Activated T-helper 17 cell treated with anti-CD3 and anti-CD28 coated beads, Interleukin-2, amount 50 U/mL, for 72 hours (primary cell): ENCODE results near the gene DGKG. TPM values are rescaled to one million over a fixed set of nuclear protein-coding genes. Genes with fewer than 3 reads are reported as not detected.

Source experiments
- ATAC-seq: fragments of 150-1000 bp; cut with Tn5 transposase; replicated peaks from 2 replicates; pipeline ENCODE4 v1.10.0; 2021; ENCODE audit warnings: mild to moderate bottlenecking, moderate library complexity
- H3K27ac Mint-ChIP-seq: one replicate; pipeline ENCODE4 v1.8.0; 2022; ENCODE audit warnings: mixed read lengths
- H3K27me3 Mint-ChIP-seq: one replicate; pipeline ENCODE4 v1.8.0; 2022; ENCODE audit warnings: mixed read lengths
- H3K36me3 Mint-ChIP-seq: one replicate; pipeline ENCODE4 v1.8.0; 2022; ENCODE audit warnings: low read depth, mild to moderate bottlenecking, mixed read lengths
- H3K4me1 Mint-ChIP-seq: one replicate; pipeline ENCODE4 v1.8.0; 2022; ENCODE audit warnings: mixed read lengths
- H3K4me3 Mint-ChIP-seq: one replicate; pipeline ENCODE4 v1.8.0; 2022; ENCODE audit warnings: mild to moderate bottlenecking, mixed read lengths
- H3K9me3 Mint-ChIP-seq: one replicate; pipeline ENCODE4 v1.8.0; 2022; ENCODE audit warnings: mixed read lengths
- total RNA-seq, 2 donors: library from RNA; stranded (reverse); gene quantifications; one replicate each; pipeline ENCODE4 v1.2.3, GENCODE V29; 2022

The DGKG gene
- total RNA-seq, 2 donors from 2014 or later = 0.37 to 1.1 TPM

- no peaks in the 10 kb centered on the region for H3K36me3 Mint-ChIP-seq
- peaks cover 49% of the 10 kb centered on the region for H3K27me3 Mint-ChIP-seq
- H3K4me3 Mint-ChIP-seq = no peak overlapping the region
- no peak overlapping the region for H3K27ac Mint-ChIP-seq
- no peak for ATAC-seq
- no peaks in the 10 kb centered on the region for H3K9me3 Mint-ChIP-seq
- H3K4me1 Mint-ChIP-seq = no peaks in the 10 kb centered on the region
Observed at GRCh38 chr3:186359078-186359477, 3.0 kb downstream of the DGKG start.

DNA sequence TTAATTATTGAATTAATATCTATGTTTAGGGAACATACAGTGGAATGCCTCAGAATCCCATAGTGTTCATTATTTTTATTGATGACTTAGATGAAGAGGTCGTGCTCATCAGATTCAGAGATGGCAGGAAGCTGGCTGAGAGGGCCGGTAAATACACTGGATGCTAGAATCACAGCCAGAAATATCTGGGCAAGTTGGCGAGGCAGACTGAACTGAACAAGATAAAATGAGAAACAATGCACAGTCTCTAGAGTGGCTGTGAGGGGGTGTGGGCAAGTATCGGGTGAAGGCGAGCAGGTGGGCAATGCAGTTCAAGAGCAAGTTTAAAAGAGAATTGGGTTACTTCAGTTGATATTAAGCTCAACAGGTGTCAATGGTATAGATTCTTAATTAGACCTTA lies 5.9 kb downstream of the DGKG start:
- Mint-ChIP-seq H3K9me3 (no peaks in the 10 kb centered on the region), H3K4me1 (no peaks in the 10 kb centered on the region), H3K27ac (no peak overlapping the region), H3K4me3 (no peak overlapping the region), H3K36me3 (no peaks in the 10 kb centered on the region), H3K27me3 (peaks cover 38% of the 10 kb centered on the region)
- no peak for ATAC-seq

GRCh38 chr3:186354100-186354499 lies 7.9 kb downstream of the DGKG start:
- no peaks in the 10 kb centered on the region for H3K9me3 Mint-ChIP-seq
- no peaks in the 10 kb centered on the region for H3K36me3 Mint-ChIP-seq
- H3K27me3 Mint-ChIP-seq = peaks cover 31% of the 10 kb centered on the region
- ATAC-seq = no peak
- no peak overlapping the region for H3K4me3 Mint-ChIP-seq
- H3K27ac Mint-ChIP-seq = no peak overlapping the region
- H3K4me1 Mint-ChIP-seq = no peaks in the 10 kb centered on the region

DNA sequence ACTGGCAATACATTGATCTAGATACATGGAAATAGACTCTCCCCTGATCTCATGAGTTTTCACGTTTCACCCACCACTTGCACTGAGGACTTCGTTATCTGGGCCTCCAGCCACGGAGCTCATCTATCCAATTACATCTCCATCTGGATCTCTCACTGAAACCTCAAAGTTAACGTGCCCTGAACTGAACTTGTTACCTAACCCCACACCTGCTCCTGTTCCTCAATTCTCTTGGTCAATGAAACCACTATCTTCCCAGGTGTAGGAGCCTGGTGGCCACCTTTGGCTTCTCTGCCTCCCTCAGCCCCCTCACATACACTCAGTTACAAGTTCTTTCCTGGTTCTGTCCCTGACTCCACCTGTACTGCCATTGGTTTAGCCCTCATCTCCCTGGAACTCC lies 9.7 kb downstream of the DGKG start:
- Mint-ChIP-seq H3K27me3 (peaks cover 24% of the 10 kb centered on the region), H3K27ac (peak overlapping the region; percentile 49), H3K4me3 (no peak overlapping the region), H3K36me3 (no peaks in the 10 kb centered on the region), H3K4me1 (no peaks in the 10 kb centered on the region), H3K9me3 (no peaks in the 10 kb centered on the region)
- no peak for ATAC-seq

- peaks cover 6% of the 10 kb centered on the region for H3K9me3 Mint-ChIP-seq
- no peaks in the 10 kb centered on the region for H3K4me1 Mint-ChIP-seq
- no peak overlapping the region for H3K4me3 Mint-ChIP-seq
- H3K27me3 Mint-ChIP-seq = peaks cover 9% of the 10 kb centered on the region
- no peak for ATAC-seq
- H3K27ac Mint-ChIP-seq = no peak overlapping the region
- no peaks in the 10 kb centered on the region for H3K36me3 Mint-ChIP-seq
Observed at GRCh38 chr3:186342197-186342596, 19.8 kb downstream of the DGKG start.

GRCh38 chr3:186340204-186340603 lies 21.8 kb downstream of the DGKG start:
- Mint-ChIP-seq H3K36me3 (no peaks in the 10 kb centered on the region), H3K4me3 (no peak overlapping the region), H3K4me1 (no peaks in the 10 kb centered on the region), H3K27me3 (peaks cover 13% of the 10 kb centered on the region), H3K9me3 (peaks cover 6% of the 10 kb centered on the region), H3K27ac (no peak overlapping the region)
- no peak for ATAC-seq

- Mint-ChIP-seq H3K4me3 (no peak overlapping the region), H3K4me1 (no peaks in the 10 kb centered on the region), H3K27ac (no peak overlapping the region), H3K9me3 (peaks cover 6% of the 10 kb centered on the region), H3K36me3 (no peaks in the 10 kb centered on the region), H3K27me3 (peaks cover 13% of the 10 kb centered on the region)
- ATAC-seq = no peak
Observed at GRCh38 chr3:186339180-186339918, 22.7 kb downstream of the DGKG start.

DNA sequence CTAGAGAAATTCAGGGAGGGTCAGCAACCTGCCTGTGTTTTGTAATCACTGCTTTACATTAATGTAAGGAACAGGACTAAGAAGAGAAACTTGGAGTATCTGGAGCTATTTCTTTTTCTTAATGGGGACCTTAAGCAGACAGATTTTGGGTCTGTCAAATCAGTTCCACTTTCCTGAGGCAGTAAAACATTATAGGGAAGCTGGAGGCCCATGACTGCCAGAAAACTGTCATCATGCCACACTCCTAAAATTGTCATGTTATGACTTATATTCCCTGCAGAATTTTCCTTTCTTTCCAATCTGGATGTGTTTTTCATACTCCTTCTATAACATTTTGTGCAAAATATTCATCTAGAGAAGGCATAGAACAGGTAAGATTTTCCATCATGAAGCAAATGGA lies 28.8 kb downstream of the DGKG start:
- Mint-ChIP-seq H3K27me3 (peaks cover 13% of the 10 kb centered on the region), H3K9me3 (no peaks in the 10 kb centered on the region), H3K4me1 (no peaks in the 10 kb centered on the region), H3K4me3 (no peak overlapping the region), H3K36me3 (no peaks in the 10 kb centered on the region), H3K27ac (no peak overlapping the region)
- ATAC-seq = no peak

- Mint-ChIP-seq H3K4me1 (peaks cover 4% of the 10 kb centered on the region), H3K27ac (no peak overlapping the region), H3K36me3 (no peaks in the 10 kb centered on the region), H3K9me3 (no peaks in the 10 kb centered on the region), H3K27me3 (peaks cover 14% of the 10 kb centered on the region), H3K4me3 (no peak overlapping the region)
- ATAC-seq = peak; percentile 76
Observed at GRCh38 chr3:186330772-186331460, 31.1 kb downstream of the DGKG start.

DNA sequence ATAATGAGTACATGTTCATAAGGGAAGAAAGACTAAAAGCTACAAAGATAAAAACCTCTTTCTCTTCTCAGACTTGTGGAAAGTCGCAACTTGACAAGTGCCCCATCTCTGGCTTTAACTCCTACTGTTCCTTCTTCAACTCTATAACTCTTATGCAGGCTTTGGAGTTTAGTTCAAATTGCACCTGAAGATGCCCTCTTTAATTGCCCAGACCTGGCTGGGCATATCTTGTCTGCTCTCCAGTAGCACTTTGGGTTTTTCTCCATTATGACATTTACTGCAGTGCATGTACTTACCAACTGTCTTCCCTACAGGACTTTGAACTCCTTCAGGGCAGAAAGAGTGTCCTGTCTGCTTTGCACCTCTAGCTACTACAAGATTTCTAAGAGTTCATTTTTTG lies 32.4 kb downstream of the DGKG start:
- no peaks in the 10 kb centered on the region for H3K9me3 Mint-ChIP-seq
- no peak for ATAC-seq
- no peak overlapping the region for H3K4me3 Mint-ChIP-seq
- peaks cover 4% of the 10 kb centered on the region for H3K4me1 Mint-ChIP-seq
- H3K27me3 Mint-ChIP-seq = peaks cover 14% of the 10 kb centered on the region
- no peaks in the 10 kb centered on the region for H3K36me3 Mint-ChIP-seq
- no peak overlapping the region for H3K27ac Mint-ChIP-seq

GRCh38 chr3:186327912-186328487 lies 34.0 kb downstream of the DGKG start:
- H3K36me3 Mint-ChIP-seq = no peaks in the 10 kb centered on the region
- ATAC-seq = no peak
- H3K27me3 Mint-ChIP-seq = peaks cover 11% of the 10 kb centered on the region
- H3K27ac Mint-ChIP-seq = peak overlapping the region; percentile 25
- H3K4me3 Mint-ChIP-seq = no peak overlapping the region
- no peaks in the 10 kb centered on the region for H3K9me3 Mint-ChIP-seq
- peaks cover 4% of the 10 kb centered on the region for H3K4me1 Mint-ChIP-seq

DNA sequence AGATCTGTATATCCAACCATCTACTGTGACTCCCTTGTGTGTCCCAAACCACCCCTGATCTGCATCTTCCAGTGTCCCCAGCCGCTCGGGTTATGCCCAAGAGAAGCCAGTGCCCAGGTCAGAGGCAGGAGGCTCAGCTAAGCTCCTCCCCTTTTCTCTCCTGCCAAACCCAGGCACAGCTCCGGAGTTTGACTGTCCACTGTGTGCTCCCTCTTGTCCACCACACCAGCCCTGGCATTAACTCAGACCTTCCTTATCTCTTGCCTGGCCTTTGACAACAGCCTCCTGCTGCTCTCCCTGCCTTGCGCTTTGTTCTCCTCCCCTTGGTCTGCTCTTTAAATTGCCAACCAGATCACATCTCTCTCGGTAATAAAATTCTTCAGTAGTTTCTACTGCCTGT lies 39.3 kb downstream of the DGKG start:
- Mint-ChIP-seq H3K9me3 (no peaks in the 10 kb centered on the region), H3K4me1 (peaks cover under 1% of the 10 kb centered on the region), H3K4me3 (no peak overlapping the region), H3K27me3 (peaks cover 7% of the 10 kb centered on the region), H3K27ac (no peak overlapping the region), H3K36me3 (no peaks in the 10 kb centered on the region)
- no peak for ATAC-seq

DNA sequence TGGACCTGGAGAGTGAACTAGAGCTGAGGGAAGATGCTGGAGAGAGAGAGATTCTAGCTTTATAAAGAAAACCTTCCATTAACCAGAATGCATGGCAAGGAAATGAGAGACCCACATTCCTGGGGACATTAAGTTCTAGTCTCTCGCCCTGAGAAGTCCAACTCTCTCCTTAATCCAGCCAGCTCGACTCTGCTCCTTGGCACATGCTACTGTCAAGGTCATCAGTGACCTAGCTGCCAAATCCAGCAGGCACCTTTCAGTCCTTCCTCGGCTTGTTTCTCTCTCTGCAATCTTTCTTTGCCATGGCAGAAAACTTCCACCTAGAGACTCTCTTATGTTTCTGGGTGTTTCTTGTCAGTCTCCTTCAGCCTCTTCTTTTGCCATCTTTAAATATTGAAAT lies 40.3 kb downstream of the DGKG start:
- no peaks in the 10 kb centered on the region for H3K4me1 Mint-ChIP-seq

GRCh38 chr3:186320862-186321568 lies 41.0 kb downstream of the DGKG start:
- Mint-ChIP-seq H3K36me3 (no peaks in the 10 kb centered on the region), H3K4me3 (no peak overlapping the region), H3K4me1 (no peaks in the 10 kb centered on the region), H3K9me3 (no peaks in the 10 kb centered on the region), H3K27me3 (peaks cover 6% of the 10 kb centered on the region), H3K27ac (no peak overlapping the region)
- ATAC-seq = peak; percentile 21

More for the DNA sequence above, 40.3 kb downstream of the DGKG start:
- Mint-ChIP-seq H3K4me3 (no peak overlapping the region), H3K27ac (no peak overlapping the region), H3K27me3 (peaks cover 6% of the 10 kb centered on the region), H3K36me3 (no peaks in the 10 kb centered on the region), H3K9me3 (no peaks in the 10 kb centered on the region)
- ATAC-seq = no peak
